HG03175 (cell line): ENCODE results near the gene CYFIP2.

Source experiments
- ATAC-seq: cut with Tn5 transposase; IDR thresholded peaks from one replicate; pipeline ENCODE4 v1.9.1; 2021; ENCODE audit warnings: mild to moderate bottlenecking, moderate library complexity; ENCODE audit not compliant: unreplicated experiment

Gene CYFIP2

GRCh38 chr5:157253547-157253946 is 12.4 kb upstream of the CYFIP2 start:
- ATAC-seq: peak; percentile 29

- ATAC-seq: no peak
Observed at GRCh38 chr5:157258450-157258849, 7.5 kb upstream of the CYFIP2 start.

- ATAC-seq: no peak
Observed at GRCh38 chr5:157259699-157260098, 6.2 kb upstream of the CYFIP2 start.

DNA sequence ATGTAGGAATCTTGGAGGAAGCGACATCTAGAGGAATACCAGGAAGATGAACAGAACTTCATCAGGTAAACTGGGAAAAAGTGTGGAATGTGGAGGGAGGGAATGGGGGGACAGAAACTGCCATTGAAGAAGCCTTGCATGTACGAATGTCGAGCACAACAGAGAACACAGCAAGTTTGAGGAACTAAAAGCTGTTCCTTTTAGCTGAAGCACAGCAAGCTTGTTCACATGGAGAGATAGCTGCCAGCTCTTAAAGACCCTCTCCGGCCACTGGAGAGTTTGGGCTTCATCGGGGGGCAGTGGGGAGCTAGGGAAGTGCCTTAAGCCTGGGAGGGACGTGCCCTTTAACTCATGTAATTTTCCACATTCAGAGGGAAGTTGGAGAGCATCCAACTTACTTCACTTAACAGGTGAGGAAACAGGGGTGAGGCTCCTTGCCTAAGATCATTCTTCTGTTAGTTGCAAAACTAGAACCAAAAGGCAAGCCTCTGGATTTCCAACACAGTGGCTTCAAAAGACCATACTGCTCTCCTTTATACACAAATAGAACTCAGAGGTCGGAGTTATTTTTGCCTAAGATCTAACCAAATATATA is 2.3 kb upstream of the CYFIP2 start:
- no peak for ATAC-seq

DNA sequence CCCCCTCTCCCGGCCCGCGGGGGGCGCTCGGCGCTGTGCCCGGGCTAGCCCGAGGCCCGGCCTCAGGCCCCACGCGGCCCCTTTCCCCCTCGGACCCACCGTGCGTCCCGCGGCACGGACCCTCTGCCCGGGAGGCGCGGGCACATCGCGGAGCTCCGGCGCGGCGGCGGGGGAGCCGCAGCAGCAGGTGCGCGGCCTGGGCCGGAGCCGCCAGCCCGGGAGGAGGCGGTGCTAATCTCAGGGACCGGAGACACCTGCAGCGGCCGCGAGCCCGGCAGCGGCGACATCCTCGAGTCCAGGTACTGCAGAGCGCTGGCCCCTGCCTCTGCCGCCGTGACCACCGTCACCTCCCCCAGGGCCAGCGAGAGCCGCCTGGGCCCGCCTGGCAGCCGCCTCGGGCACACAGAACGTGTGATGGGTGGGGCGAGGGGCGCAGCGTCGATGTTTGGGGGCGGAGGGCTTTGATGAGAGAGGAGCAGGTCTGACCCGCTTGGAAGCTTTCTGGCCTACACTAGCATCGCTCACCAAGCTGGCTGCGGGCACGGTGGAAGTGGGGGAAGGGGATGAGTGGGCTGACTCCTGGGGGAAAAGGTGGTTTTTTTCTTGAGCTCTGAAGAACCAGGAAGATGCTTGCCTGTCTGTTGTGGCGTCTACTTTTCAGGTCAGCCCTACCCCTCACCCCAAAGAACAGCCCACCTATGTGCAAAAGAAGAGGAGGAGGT is 524 bp downstream of the CYFIP2 start:
- peak; percentile 53 for ATAC-seq

- ATAC-seq: no peak
Observed at GRCh38 chr5:157267025-157267424, 1.1 kb downstream of the CYFIP2 start.

- no peak for ATAC-seq
Observed at GRCh38 chr5:157267761-157268480, 2.0 kb downstream of the CYFIP2 start.

DNA sequence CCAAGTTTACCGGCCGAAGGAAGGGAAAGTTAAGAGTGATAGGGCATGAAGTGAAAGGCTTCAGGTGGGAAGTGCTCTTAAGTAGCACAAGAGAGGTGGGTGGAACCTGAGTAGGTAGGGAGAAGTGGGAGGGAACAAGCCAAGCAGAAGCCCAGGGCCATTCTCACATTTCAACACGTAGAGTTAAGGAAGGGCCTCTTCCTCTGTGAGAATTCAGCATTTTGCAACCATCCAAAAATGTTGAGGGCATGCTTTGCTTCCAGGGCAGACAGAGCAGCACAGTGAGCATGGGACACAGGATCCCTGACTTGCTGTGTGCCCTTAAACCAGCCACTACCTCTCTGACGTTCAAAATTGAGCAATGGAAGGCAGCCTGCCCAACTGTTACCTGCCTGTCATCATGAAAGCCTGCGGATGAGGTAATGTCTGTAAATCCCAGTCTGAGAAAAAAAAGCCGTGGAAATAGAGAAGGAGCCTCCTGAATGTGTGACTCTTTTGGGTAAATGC is 3.3 kb downstream of the CYFIP2 start:
- ATAC-seq: no peak

DNA sequence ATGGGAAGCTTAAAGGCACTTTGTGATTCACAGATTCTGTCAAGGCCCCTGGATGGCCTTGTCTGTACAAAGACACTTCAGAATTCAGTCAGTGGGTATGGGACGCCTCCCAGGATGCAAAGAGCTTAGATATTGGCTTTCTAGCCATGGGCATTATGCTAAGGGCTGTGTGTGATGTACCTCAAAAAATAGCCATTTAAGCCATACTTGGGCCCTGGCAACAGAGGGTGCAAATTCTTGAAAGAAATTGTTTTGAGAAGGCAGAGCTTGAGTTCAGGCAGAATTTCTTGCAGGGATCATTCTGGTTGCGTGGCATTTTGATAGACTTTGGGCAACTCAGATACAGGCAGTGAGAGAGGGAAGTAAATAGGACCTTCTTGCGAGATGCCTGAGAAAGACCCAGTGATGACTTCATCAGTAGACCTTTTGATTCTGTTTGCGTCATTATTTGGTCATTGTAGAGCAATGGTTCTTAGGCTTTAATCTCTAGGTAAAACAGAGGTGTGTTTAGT is 3.9 kb downstream of the CYFIP2 start:
- no peak for ATAC-seq

DNA sequence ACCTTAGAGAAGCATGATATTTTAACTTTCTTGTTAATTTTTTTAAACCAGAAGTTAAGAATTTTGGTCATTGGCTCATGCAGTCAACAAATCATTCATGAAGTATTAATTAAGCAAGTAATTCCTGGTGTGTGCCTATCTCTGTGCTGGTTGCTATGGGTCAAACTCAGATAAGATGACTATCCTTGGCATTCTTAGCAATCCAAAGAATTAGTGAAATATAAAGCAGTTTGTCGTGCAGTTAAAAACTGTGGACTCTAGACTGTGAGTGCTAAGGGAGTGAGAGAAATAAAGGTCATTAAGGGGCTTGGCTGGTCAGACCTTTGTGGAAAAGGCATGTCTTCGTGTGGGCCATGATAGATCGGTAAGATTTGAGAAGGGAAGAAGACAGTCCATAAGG is 4.8 kb downstream of the CYFIP2 start:
- ATAC-seq: no peak

GRCh38 chr5:157271740-157272271 is 5.9 kb downstream of the CYFIP2 start:
- ATAC-seq: peak; percentile 87

GRCh38 chr5:157273131-157273556 is 7.2 kb downstream of the CYFIP2 start:
- peak; percentile 51 for ATAC-seq

DNA sequence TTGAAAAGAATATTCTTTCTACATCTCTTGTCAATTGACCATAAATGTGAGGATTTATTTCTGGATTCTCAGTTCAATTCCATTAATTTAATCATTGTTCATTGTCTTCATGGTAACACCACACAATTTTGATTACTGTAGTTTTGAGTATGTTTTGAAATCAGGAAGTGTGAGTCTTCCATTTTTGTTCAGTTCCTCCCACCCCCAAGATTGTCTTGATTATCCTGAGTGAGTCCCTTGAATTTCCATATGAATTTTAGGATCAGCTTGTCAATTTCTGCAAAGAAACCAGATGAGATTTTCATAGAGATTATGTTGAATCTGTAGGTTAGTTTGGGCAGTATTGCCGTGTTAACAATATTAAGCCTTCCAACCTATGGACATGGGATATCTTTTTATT is 9.5 kb downstream of the CYFIP2 start:
- ATAC-seq: no peak

DNA sequence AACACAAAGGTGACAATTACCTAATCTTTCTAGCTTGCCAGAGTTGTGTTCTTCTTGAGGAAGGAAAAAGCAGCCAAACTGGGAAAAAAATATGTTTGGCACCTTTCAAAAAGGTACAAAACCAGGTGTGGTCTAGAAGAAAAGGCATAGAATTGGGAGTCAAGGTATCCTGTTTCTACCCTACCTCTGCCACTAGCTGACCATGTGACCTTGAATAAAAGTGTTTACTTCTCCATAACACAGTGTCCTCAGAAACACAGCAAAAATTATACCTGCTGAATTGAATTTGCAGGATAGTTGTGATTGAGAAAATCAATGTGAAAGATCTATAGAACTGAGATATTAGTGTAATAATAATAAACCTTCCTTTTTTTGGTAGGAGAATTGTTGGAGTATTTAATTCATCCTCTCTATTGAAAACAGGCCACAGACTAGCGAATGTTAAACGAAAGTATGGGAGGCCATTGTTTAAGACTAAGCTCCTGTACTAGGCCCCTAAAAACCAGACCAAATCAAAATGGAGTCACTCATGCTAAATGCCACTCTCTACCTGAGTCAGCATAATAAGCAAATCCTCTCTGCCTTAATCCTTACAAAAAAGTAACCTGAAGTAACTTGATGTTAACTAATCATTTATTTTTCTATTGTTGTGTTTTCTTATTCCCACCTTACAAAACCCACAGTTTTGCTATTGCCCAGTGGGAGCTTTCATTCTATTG is 12.6 kb downstream of the CYFIP2 start:
- ATAC-seq: no peak

DNA sequence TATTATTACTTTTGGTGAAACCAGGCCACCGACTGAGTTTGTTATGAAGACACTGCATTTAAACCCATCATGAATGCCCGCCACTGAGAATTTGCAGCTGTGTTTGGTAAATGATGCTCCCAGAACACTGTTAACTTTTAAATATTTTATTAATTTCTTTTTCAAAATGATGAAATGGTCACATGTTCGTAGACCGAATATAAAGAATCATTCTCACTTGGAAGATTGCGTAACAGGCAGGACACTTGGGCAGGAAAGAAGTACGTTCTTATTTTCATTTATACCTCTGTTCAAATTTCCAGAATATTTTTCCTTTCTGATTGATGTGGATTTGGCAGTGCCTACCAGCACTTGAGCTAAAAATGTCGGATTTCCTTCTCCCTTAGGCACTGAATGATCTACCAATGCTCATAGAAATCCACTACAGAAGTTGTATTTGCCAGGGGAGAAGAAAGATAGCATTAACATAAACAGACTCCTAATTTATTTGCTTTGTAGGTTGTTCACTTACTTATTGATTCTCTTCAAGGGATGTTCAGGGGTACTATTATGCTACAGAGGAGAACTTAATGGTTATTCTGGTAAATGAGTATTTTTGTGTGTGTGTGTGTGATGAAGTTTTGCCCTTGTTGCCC is 13.8 kb downstream of the CYFIP2 start:
- no peak for ATAC-seq

GRCh38 chr5:157280927-157281326 is 15.0 kb downstream of the CYFIP2 start:
- ATAC-seq: no peak

DNA sequence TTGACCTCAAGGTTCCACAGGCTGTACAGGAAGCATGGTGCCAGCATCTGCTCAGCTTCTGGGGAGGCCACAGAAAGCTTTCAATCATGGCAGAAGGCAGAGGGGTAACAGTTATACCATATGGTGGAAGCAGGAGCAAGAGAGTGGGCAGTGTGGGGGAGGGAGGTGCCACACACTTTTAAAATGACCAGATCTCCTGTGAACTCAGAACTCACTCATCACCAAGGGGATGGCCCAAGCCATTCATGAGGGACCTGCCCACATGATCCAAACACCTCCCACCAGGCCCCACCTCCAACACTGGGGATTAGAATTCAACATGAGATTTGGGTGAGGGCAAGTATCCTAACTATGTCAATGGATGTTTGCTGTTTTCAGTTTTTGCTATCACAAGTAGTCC is 16.2 kb downstream of the CYFIP2 start:
- ATAC-seq: no peak

DNA sequence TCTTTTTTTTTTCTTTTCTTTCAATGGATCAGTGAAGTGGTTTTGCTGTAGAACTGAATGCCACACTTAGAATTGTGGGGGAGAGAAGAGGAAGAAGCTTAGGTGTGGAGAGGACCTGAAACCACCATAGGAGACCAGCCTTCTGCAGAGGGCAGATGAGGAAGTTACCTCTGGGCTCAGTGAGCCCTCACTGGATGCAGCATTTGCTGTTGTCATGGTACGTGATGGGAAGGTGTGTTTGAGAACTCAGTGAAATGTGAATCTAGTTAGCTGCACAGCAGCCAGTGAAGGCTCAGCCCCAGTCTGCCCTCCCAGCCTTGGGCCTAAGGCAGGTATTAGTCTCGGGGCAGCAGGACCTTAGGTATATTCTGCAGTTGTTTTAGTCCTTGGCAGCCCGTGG is 17.5 kb downstream of the CYFIP2 start:
- peak; percentile 100 for ATAC-seq

DNA sequence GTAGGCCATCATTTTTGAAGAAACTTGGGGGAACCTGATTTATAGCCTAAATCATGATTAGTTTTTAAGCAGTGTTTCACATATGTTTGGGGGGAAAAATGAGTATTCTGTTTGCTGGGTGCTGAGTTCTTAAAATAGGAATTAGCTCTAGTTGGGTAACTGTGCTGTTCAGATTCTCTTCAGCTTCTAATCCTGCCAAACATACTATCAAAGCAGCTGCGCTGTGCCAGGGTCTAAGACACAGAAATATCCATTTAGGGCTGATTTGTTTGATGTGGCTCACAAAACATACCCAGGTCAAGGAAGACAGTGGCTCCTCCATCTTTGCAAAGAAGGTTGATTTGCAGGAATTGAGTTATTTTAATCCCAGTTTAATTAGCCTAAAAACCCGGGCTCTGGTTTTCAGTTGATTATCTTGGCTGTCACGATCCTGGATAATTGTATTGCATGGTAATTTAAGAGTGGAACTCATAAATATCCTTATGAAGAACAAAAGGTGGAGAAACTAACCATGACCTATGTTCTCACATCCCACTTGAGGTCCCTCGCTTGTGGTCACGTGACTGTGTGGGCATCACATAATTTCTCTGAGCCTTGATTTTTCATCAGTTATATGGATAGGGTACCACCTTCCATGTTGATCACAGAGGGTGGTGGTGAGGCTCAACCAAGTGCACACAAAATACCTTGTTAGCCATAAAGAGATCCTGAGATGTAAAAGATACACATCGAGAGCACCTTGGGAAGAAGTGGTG is 18.7 kb downstream of the CYFIP2 start:
- no peak for ATAC-seq
